GM23248 (cell line): Measurements from ENCODE around the gene TAPBP. TPM values are rescaled to one million over a fixed set of nuclear protein-coding genes. Genes with fewer than 3 reads are reported as not detected.

Source experiments
- DNase-seq: peaks from one replicate; pipeline ENCODE4 v3.0.0-alpha.2; 2015
- H2AFZ ChIP-seq: fragments of 200-600 bp; sonication (generic); 2 replicates; pipeline ENCODE4 v1.6.1; 2016; ENCODE audit warnings: antibody characterized with exemption
- H3F3A ChIP-seq: fragments of 200-600 bp; sonication (generic); 2 replicates; pipeline ENCODE4 v1.6.1; 2016; ENCODE audit warnings: mild to moderate bottlenecking, antibody characterized with exemption, mixed run types; ENCODE audit not compliant: insufficient read depth
- H3K27ac ChIP-seq: fragments of 200-600 bp; sonication (generic); 2 replicates; pipeline ENCODE4 v1.5.1; 2016; ENCODE audit warnings: mild to moderate bottlenecking
- H3K27me3 ChIP-seq: fragments of 200-600 bp; sonication (generic); replicated peaks from 2 replicates; pipeline ENCODE4 v1.6.1; 2016; ENCODE audit warnings: mild to moderate bottlenecking; ENCODE audit not compliant: insufficient read depth
- H3K36me3 ChIP-seq: fragments of 200-600 bp; sonication (generic); 2 replicates; pipeline ENCODE4 v1.6.1; 2016; ENCODE audit warnings: low read depth, mild to moderate bottlenecking
- H3K4me1 ChIP-seq: fragments of 200-600 bp; sonication (generic); 2 replicates; pipeline ENCODE4 v1.6.1; 2016; ENCODE audit warnings: mild to moderate bottlenecking; ENCODE audit not compliant: insufficient read depth
- H3K4me2 ChIP-seq: fragments of 200-600 bp; sonication (generic); one replicate; pipeline ENCODE4 v1.6.1; 2016; ENCODE audit warnings: mild to moderate bottlenecking; ENCODE audit not compliant: unreplicated experiment
- H3K4me3 ChIP-seq: fragments of 200-600 bp; sonication (generic); 2 replicates; pipeline ENCODE4 v1.5.1; 2016; ENCODE audit warnings: mild to moderate bottlenecking
- H3K79me2 ChIP-seq: fragments of 200-600 bp; sonication (generic); 2 replicates; pipeline ENCODE4 v1.6.1; 2016; ENCODE audit warnings: mild to moderate bottlenecking; ENCODE audit not compliant: insufficient read depth
- H3K9ac ChIP-seq: fragments of 200-600 bp; sonication (generic); 2 replicates; pipeline ENCODE4 v1.6.1; 2016; ENCODE audit warnings: mild to moderate bottlenecking
- H3K9me2 ChIP-seq: fragments of 200-600 bp; sonication (generic); 2 replicates; pipeline ENCODE4 v1.6.1; 2016; ENCODE audit warnings: mixed run types, mild to moderate bottlenecking, moderate library complexity; ENCODE audit not compliant: insufficient read depth
- H3K9me3 ChIP-seq: fragments of 200-600 bp; sonication (generic); one replicate; pipeline ENCODE4 v1.6.1; 2017; ENCODE audit warnings: low read depth
- H4K20me1 ChIP-seq: fragments of 200-600 bp; sonication (generic); 2 replicates; pipeline ENCODE4 v1.6.0; 2016; ENCODE audit not compliant: insufficient read depth
- EZH2 ChIP-seq: fragments of 200-600 bp; sonication (generic); IDR thresholded peaks from 2 replicates; pipeline ENCODE4 v1.6.1; 2018; ENCODE audit warnings: antibody characterized with exemption, mild to moderate bottlenecking; ENCODE audit not compliant: insufficient read depth, poor library complexity, severe bottlenecking
- EZH2phosphoT487 ChIP-seq: fragments of 200-600 bp; sonication (generic); IDR thresholded peaks from 2 replicates; pipeline ENCODE4 v1.6.1; 2018; ENCODE audit warnings: antibody characterized with exemption, moderate library complexity, mild to moderate bottlenecking, low read depth; ENCODE audit not compliant: insufficient read depth
- WGBS, 2 experiments: methylation state at CpG; one replicate each; pipeline ENCODE4 v1.1.6; 2015 to 2017; ENCODE audit warnings: low lambda C conversion rate in 2 of 2, low coverage in 1 of 2; ENCODE audit errors: missing lambda C conversion rate in 2 of 2; 5-methylcytosine and 5-hydroxymethylcytosine counted together
- in situ Hi-C: fragments of 300-500 bp; cut with MboI; formaldehyde crosslinking; loops from 2 replicates; pipeline ENCODE4 v1.15.0; 2020
- microRNA-seq: library from miRNA; unstranded; fragments of <30 nt; microRNA quantifications from one replicate; pipeline ENCODE4, GENCODE V29; 2016; ENCODE audit warnings: borderline number of aligned reads
- polyA plus RNA-seq: library from polyadenylated mRNA; unstranded; fragments of >200 nt; fragmentation: Nextera tagmentation; extraction: Ambion mirVana; gene quantifications from 2 replicates; pipeline ENCODE4 v1.2.1, GENCODE V29; 2016
- total RNA-seq: library from RNA; depleted of rRNA; stranded (reverse); fragments of >200 nt; shearing (Covaris generic); gene quantifications from 2 replicates; pipeline ENCODE4 v1.2.3, GENCODE V29; 2014; rRNA removed

TAPBP gene
- total and polyA plus RNA-seq, 2 experiments from 2014 or later = 68.7 to 75.8 TPM

DNA sequence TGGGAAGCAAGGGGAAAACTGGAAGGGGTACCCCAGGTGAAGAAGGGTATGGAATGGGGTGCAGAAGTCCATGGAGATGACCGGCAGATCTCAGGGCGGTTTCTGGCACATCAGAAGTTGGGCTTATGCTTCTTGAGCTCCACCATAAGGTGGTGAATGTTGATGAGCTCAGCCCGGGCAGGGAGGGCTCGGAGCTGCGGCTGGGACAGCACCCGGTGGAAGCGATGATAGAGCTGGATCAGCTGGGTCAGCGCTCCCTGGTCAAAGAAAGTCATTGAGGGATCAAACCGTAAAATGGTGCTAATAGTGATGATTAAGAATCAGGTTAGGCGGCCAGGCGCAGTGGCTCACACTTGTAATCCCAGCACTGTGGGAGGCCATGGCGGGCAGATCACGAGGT lies 63.1 kb downstream of the TAPBP start:
- Histone ChIP-seq H3K36me3 (no peaks in the 10 kb centered on the region), H3K9me2 (no peaks in the 10 kb centered on the region), H3K9ac (peak overlapping the region; percentile 35; the same call in 1 of the 2 replicates), H2AFZ (no peak overlapping the region), H3K4me3 (peak overlapping the region; percentile 22; the same call in 1 of the 2 replicates), H4K20me1 (no peaks in the 10 kb centered on the region), H3K4me1 (peaks cover 45% of the 10 kb centered on the region), H3K27me3 (no peaks in the 10 kb centered on the region), H3F3A (peaks cover 36% of the 10 kb centered on the region), H3K4me2 (peak overlapping the region; percentile 88), H3K27ac (peak overlapping the region; percentile 98), H3K9me3 (no peaks in the 10 kb centered on the region), H3K79me2 (peaks cover 14% of the 10 kb centered on the region)
- 97 to 98% methylated on average over 13 of the region's 13 CpGs for WGBS, 2 experiments
- in situ Hi-C loops = no loop called here
- DNase-seq = no peak
- TF ChIP-seq EZH2 (no peak), EZH2phosphoT487 (no peak)

DNA sequence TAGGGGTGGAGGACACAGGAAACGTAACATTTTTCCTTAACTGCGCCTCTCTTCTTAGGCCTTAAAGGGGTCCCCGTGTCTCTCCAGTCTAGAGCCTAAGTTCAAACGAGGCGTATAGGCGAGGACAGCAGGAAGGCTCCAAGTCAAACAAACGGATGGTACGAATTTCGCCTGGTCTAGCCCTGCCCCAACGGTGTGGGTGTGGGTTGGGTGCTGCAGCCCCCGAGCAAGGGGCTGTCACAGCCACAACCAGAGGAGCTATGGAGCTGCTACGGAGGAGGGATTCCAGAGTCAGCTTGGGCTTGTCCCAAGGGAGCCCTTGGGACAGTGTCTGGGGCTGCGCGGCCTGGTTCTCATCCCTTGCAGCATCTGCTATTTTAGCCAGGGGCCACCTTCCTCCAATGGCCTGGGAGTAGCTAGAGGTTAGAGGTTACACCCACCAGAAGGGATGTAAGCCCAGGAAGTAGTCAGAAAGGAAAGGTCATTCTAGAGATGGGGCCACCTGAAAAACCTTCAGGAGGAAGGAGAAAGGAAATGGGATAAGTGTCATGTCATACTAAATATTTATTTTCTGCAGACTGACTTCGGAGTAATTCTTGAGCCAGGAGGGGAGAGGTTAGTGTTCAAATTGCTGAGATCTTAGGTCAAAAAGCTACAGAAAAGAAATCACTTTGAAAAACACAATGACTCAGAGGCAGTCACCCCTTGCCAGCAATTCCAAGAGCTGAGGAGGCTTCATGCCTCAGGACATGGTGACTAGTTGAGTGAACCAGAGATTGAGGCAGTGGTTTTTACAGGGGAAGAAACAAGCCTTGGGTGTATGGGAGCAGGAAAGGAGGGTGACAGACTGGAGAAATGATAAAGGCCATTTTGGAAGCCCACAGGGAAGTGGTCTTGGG lies 63.9 kb downstream of the TAPBP start:
- TF ChIP-seq EZH2phosphoT487 = no peak
- peaks cover 36% of the 10 kb centered on the region for H3F3A ChIP-seq
- no peaks in the 10 kb centered on the region for H3K9me3 ChIP-seq
- H2AFZ ChIP-seq = peak overlapping the region; percentile 61
- peak overlapping the region; percentile 94 for H3K9ac ChIP-seq
- H3K27me3 ChIP-seq = no peaks in the 10 kb centered on the region
- in situ Hi-C loops = loop anchor here (10.0 kb wide), 1 partner anchor 235 kb away; no protein-coding TSS in a partner anchor
- peak overlapping the region; percentile 88 for H3K4me2 ChIP-seq
- peak; percentile 95 for DNase-seq
- peak overlapping the region; percentile 98 for H3K27ac ChIP-seq
- WGBS, 2 experiments = 1 to 2% methylated on average over 15 of the region's 15 CpGs
- no peaks in the 10 kb centered on the region for H3K36me3 ChIP-seq
- peaks cover 14% of the 10 kb centered on the region for H3K79me2 ChIP-seq
- H3K4me3 ChIP-seq = peak overlapping the region; percentile 78
- H3K9me2 ChIP-seq = no peaks in the 10 kb centered on the region
- H3K4me1 ChIP-seq = peaks cover 45% of the 10 kb centered on the region
- no peaks in the 10 kb centered on the region for H4K20me1 ChIP-seq

Small RNAs within 50 kb of the gene (microRNA-seq; reads per million reads assigned to microRNA genes)
- gene MIR6834 = not detected
- gene MIR6873 = not detected

Other genes with a start within 250 kb of the TAPBP start
- gene HLA-DPA1, start 240.4 kb downstream of the TAPBP start, total RNA-seq = 0.89 and 2.5 TPM in 2 replicates
- gene HLA-DPA1, start 240.4 kb downstream of the TAPBP start, polyA plus RNA-seq = 4.2 and 4.9 TPM in 2 replicates
- gene HLA-DPB1, start 238.1 kb downstream of the TAPBP start, total RNA-seq = 12.5 and 14.9 TPM in 2 replicates
- gene HLA-DPB1, start 238.1 kb downstream of the TAPBP start, polyA plus RNA-seq = 17.8 and 18.9 TPM in 2 replicates
- 0.25 and 0.32 TPM in 2 replicates for gene COL11A2, start 121.6 kb downstream of the TAPBP start, total RNA-seq
- gene COL11A2, start 121.6 kb downstream of the TAPBP start, polyA plus RNA-seq = 0.05 and 0.31 TPM in 2 replicates
- gene RXRB, start 113.4 kb downstream of the TAPBP start, total RNA-seq = 27.7 and 28.8 TPM in 2 replicates
- 28.1 and 28.9 TPM in 2 replicates for gene RXRB, start 113.4 kb downstream of the TAPBP start, polyA plus RNA-seq
- gene SLC39A7, start 113.2 kb downstream of the TAPBP start, total RNA-seq = 126 and 147 TPM in 2 replicates
- 24.7 and 26.9 TPM in 2 replicates for gene SLC39A7, start 113.2 kb downstream of the TAPBP start, polyA plus RNA-seq
- gene HSD17B8, start 109.4 kb downstream of the TAPBP start, total RNA-seq = 1.8 and 3.7 TPM in 2 replicates
- gene HSD17B8, start 109.4 kb downstream of the TAPBP start, polyA plus RNA-seq = 5.3 and 5.6 TPM in 2 replicates
- 35.8 and 37.6 TPM in 2 replicates for gene RING1, start 105.6 kb downstream of the TAPBP start, total RNA-seq
- 11.3 and 12.7 TPM in 2 replicates for gene RING1, start 105.6 kb downstream of the TAPBP start, polyA plus RNA-seq
- 32.3 and 38.8 TPM in 2 replicates for gene VPS52, start 42.2 kb downstream of the TAPBP start, total RNA-seq
- 33.9 and 35.3 TPM in 2 replicates for gene VPS52, start 42.2 kb downstream of the TAPBP start, polyA plus RNA-seq
- 2,521 and 3,021 TPM in 2 replicates for gene RPS18, start 42.0 kb downstream of the TAPBP start, total RNA-seq
- gene RPS18, start 42.0 kb downstream of the TAPBP start, polyA plus RNA-seq = 1,848 and 1,924 TPM in 2 replicates
- gene B3GALT4, start 37.0 kb downstream of the TAPBP start, total RNA-seq = 2.6 and 2.7 TPM in 2 replicates
- gene B3GALT4, start 37.0 kb downstream of the TAPBP start, polyA plus RNA-seq = 2.4 and 2.7 TPM in 2 replicates
- gene WDR46, start 24.8 kb downstream of the TAPBP start, total RNA-seq = 64.4 and 81.9 TPM in 2 replicates
- gene WDR46, start 24.8 kb downstream of the TAPBP start, polyA plus RNA-seq = 79.4 and 90.9 TPM in 2 replicates
- gene PFDN6, start 24.5 kb downstream of the TAPBP start, total RNA-seq = 31.9 and 38.7 TPM in 2 replicates
- 7.9 and 9.1 TPM in 2 replicates for gene PFDN6, start 24.5 kb downstream of the TAPBP start, polyA plus RNA-seq
- 18.5 and 21.1 TPM in 2 replicates for gene RGL2, start 15.1 kb downstream of the TAPBP start, total RNA-seq
- 22.4 and 23.3 TPM in 2 replicates for gene RGL2, start 15.1 kb downstream of the TAPBP start, polyA plus RNA-seq
- 15.3 and 18.3 TPM in 2 replicates for gene ZBTB22, start 3.7 kb upstream of the TAPBP start, total RNA-seq
- gene ZBTB22, start 3.7 kb upstream of the TAPBP start, polyA plus RNA-seq = 9.8 and 11.2 TPM in 2 replicates
- 24.8 and 27.8 TPM in 2 replicates for gene DAXX, start 8.9 kb upstream of the TAPBP start, total RNA-seq
- 42.2 and 49.3 TPM in 2 replicates for gene DAXX, start 8.9 kb upstream of the TAPBP start, polyA plus RNA-seq
- gene KIFC1, start 77.7 kb upstream of the TAPBP start, total RNA-seq = 14.4 and 14.5 TPM in 2 replicates
- gene KIFC1, start 77.7 kb upstream of the TAPBP start, polyA plus RNA-seq = 3.9 and 4.0 TPM in 2 replicates
- 39.8 and 44.9 TPM in 2 replicates for gene PHF1, start 96.9 kb upstream of the TAPBP start, total RNA-seq
- gene PHF1, start 96.9 kb upstream of the TAPBP start, polyA plus RNA-seq = 24.5 TPM in 2 replicates
- gene CUTA, start 104.0 kb upstream of the TAPBP start, total RNA-seq = 197 and 204 TPM in 2 replicates
- 397 and 404 TPM in 2 replicates for gene CUTA, start 104.0 kb upstream of the TAPBP start, polyA plus RNA-seq
- 2.8 and 3.7 TPM in 2 replicates for gene SYNGAP1, start 106.0 kb upstream of the TAPBP start, total RNA-seq
- 0.42 and 0.65 TPM in 2 replicates for gene SYNGAP1, start 106.0 kb upstream of the TAPBP start, polyA plus RNA-seq
- gene ZBTB9, start 140.5 kb upstream of the TAPBP start, total RNA-seq = 2.0 and 3.5 TPM in 2 replicates
- 7.0 and 7.3 TPM in 2 replicates for gene ZBTB9, start 140.5 kb upstream of the TAPBP start, polyA plus RNA-seq